Activated CD8-positive, alpha-beta T cell treated with anti-CD3 and anti-CD28 coated beads for 36 hours (primary cell): Measurements from ENCODE around the gene CADPS. TPM values are rescaled to one million over a fixed set of nuclear protein-coding genes. Genes with fewer than 3 reads are reported as not detected.

Experiments
- ATAC-seq: fragments of 200-7000 bp; cut with Tn5 transposase; one replicate; pipeline ENCODE4 v1.10.0; 2021; ENCODE audit warnings: mild to moderate bottlenecking, moderate library complexity
- CTCF ChIA-PET: fragments of 350-600 bp; sonication (Branson Sonifier 250); formaldehyde crosslinking; loops from one replicate; lab custom pipeline; 2021; ENCODE audit warnings: antibody characterized with exemption; lab: Charles Lee
- POLR2A ChIA-PET: fragments of 350-600 bp; sonication (Branson Sonifier 250); formaldehyde crosslinking; loops from one replicate; lab custom pipeline; 2021; ENCODE audit warnings: antibody characterized with exemption; lab: Charles Lee
- DNase-seq: peaks from one replicate; pipeline ENCODE4 v3.0.0-alpha.2; 2020
- H3K27ac Mint-ChIP-seq: one replicate; pipeline ENCODE4 v1.8.0; 2021; ENCODE audit warnings: mild to moderate bottlenecking, mixed read lengths
- H3K27me3 Mint-ChIP-seq: one replicate; pipeline ENCODE4 v1.8.0; 2021; ENCODE audit warnings: mixed read lengths
- H3K36me3 Mint-ChIP-seq: one replicate; pipeline ENCODE4 v1.8.0; 2021; ENCODE audit warnings: low read depth, mixed read lengths
- H3K4me1 Mint-ChIP-seq: one replicate; pipeline ENCODE4 v1.8.0; 2021; ENCODE audit warnings: low read depth, mixed read lengths
- H3K4me3 Mint-ChIP-seq: one replicate; pipeline ENCODE4 v1.8.0; 2021; ENCODE audit warnings: mild to moderate bottlenecking, moderate library complexity, mixed read lengths
- H3K9me3 Mint-ChIP-seq: one replicate; pipeline ENCODE4 v1.8.0; 2021; ENCODE audit warnings: mixed read lengths
- intact Hi-C: fragments of 100-400 bp; cut with micrococcal nuclease; formaldehyde crosslinking; loops from one replicate; pipeline ENCODE4 v1.10.0; 2022
- total RNA-seq, 2 experiments: library from RNA; stranded (reverse); gene quantifications; one replicate each; pipeline ENCODE4 v1.2.3, GENCODE V29; 2021
- TF ChIP-seq, protein P1 (sequence below): fragments of 200-600 bp; IDR thresholded peaks from one replicate; pipeline ENCODE4 v1.8.0; 2022; ENCODE audit warnings: antibody characterized with exemption, mild to moderate bottlenecking

The CADPS gene
- total RNA-seq, 2 experiments from 2014 or later: not detected

DNA sequence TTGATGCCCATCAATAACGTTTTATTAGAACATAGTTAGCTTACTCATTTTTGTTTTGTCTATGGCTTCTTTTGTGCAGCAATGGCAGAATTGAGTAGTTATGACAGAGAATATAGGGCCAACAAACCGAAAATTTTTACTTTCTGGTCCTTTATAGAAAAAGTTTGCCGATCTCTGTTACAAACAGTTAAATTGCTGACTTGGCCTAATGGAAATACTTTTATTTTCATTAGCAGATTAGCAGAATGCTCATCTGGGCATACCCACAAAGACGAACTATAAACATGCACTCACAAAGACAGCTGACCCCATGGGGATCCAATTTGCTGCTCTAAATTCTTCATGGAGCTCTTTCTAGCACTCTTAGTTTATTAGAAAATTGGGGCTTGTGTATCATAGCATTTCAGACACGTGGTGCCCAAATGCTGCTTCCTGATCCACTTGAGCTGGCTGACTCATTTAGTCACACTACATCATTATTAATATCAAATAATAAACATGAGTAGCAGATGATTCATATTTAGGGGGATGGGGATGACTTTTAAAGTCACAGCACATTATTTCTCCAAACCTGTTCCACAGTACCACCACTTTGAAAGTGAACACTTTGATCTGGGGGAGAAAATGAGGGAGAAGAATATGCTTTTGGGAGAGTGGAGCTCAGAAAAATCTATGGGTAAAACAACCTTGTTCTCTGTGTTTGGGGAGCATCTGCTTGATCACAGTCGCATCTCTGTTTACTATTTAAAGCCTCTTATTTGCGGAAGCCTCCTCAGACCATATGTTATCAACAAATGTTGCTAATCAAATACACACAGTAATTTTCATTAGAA lies 273.8 kb downstream of the CADPS start:
- H3K4me3 Mint-ChIP-seq: no peak overlapping the region
- H3K4me1 Mint-ChIP-seq: no peaks in the 10 kb centered on the region
- ChIA-PET CTCF (no interaction called here), POLR2A (no interaction called here)
- H3K27ac Mint-ChIP-seq: no peak overlapping the region
- no peaks in the 10 kb centered on the region for H3K36me3 Mint-ChIP-seq
- ATAC-seq: no peak
- no peaks in the 10 kb centered on the region for H3K9me3 Mint-ChIP-seq
- intact Hi-C loops: no loop called here
- TF ChIP-seq, protein P1, sequence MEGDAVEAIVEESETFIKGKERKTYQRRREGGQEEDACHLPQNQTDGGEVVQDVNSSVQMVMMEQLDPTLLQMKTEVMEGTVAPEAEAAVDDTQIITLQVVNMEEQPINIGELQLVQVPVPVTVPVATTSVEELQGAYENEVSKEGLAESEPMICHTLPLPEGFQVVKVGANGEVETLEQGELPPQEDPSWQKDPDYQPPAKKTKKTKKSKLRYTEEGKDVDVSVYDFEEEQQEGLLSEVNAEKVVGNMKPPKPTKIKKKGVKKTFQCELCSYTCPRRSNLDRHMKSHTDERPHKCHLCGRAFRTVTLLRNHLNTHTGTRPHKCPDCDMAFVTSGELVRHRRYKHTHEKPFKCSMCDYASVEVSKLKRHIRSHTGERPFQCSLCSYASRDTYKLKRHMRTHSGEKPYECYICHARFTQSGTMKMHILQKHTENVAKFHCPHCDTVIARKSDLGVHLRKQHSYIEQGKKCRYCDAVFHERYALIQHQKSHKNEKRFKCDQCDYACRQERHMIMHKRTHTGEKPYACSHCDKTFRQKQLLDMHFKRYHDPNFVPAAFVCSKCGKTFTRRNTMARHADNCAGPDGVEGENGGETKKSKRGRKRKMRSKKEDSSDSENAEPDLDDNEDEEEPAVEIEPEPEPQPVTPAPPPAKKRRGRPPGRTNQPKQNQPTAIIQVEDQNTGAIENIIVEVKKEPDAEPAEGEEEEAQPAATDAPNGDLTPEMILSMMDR: no peak
- H3K27me3 Mint-ChIP-seq: no peaks in the 10 kb centered on the region
- DNase-seq: no peak

DNA sequence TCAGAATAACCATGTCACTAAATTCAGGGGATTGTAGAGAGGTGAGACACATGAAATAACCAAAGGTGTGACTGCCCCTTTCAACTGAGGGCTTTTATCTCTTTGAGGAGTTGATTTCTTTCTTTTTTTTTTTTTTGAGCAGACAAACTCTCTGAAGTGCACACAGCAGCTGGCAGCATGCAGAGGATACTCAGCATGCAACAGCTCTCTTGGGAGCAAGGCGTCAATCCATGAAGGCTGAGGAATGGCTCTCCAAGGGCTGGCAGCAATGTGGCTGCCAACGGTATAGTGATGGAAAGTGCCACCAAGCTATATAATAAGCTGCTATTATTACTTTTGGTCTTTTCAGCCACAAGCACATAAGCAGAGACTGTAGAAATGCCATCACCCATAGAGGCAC lies 275.2 kb downstream of the CADPS start:
- CTCF ChIA-PET: no interaction called here

GRCh38 chr3:62597491-62597890 lies 277.7 kb downstream of the CADPS start:
- intact Hi-C loops: no loop called here
- ChIA-PET POLR2A (no interaction called here), CTCF (no interaction called here)
- Mint-ChIP-seq H3K27me3 (no peaks in the 10 kb centered on the region), H3K9me3 (no peaks in the 10 kb centered on the region), H3K4me1 (no peaks in the 10 kb centered on the region), H3K4me3 (no peak overlapping the region), H3K36me3 (no peaks in the 10 kb centered on the region), H3K27ac (no peak overlapping the region)
- DNase-seq (no peak), ATAC-seq (no peak)
- TF ChIP-seq, protein P1: no peak

More for the DNA sequence above, 275.2 kb downstream of the CADPS start:
- Mint-ChIP-seq H3K36me3 (no peaks in the 10 kb centered on the region), H3K4me1 (no peaks in the 10 kb centered on the region), H3K27me3 (no peaks in the 10 kb centered on the region), H3K4me3 (no peak overlapping the region), H3K27ac (no peak overlapping the region), H3K9me3 (no peaks in the 10 kb centered on the region)
- ATAC-seq (no peak), DNase-seq (no peak)
- TF ChIP-seq, protein P1: no peak
- intact Hi-C loops: no loop called here
- POLR2A ChIA-PET: no interaction called here

GRCh38 chr3:62592408-62592807 lies 282.8 kb downstream of the CADPS start:
- Mint-ChIP-seq H3K27me3 (peaks cover 2% of the 10 kb centered on the region), H3K36me3 (no peaks in the 10 kb centered on the region), H3K9me3 (no peaks in the 10 kb centered on the region), H3K27ac (no peak overlapping the region), H3K4me3 (no peak overlapping the region), H3K4me1 (no peaks in the 10 kb centered on the region)
- DNase-seq (no peak), ATAC-seq (no peak)
- CTCF ChIA-PET: interaction anchor here (0.9 kb wide), 1 partner anchor 13 kb away, joined by 3 read pairs; no protein-coding TSS in a partner anchor
- POLR2A ChIA-PET: no interaction called here
- intact Hi-C loops: no loop called here
- TF ChIP-seq, protein P1: no peak

DNA sequence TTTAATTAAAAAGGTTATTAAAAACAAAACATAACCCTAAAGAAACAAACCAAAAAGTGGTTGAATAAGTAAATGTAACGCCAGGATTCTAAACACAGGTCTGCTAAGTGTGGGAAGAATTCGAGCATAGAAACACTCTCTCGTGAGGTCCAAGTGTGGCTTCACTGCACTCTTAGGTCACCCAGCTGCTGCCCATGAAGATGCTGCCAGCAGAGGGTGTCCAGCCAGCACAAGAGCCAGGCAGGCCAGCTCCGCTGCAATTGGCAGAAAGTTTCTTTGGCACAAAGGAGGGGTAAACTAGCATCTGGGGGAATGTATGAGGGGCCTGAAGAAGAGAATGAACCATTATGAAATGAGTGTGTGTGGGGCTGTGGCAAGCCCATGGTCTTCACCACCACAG lies 286.1 kb downstream of the CADPS start:
- ChIA-PET POLR2A (no interaction called here), CTCF (no interaction called here)

More for the DNA sequence above, 286.1 kb downstream of the CADPS start:
- intact Hi-C loops: no loop called here
- Mint-ChIP-seq H3K9me3 (no peaks in the 10 kb centered on the region), H3K27ac (no peak overlapping the region), H3K27me3 (peaks cover 2% of the 10 kb centered on the region), H3K4me1 (no peaks in the 10 kb centered on the region), H3K4me3 (no peak overlapping the region), H3K36me3 (no peaks in the 10 kb centered on the region)
- no peak for ATAC-seq
- TF ChIP-seq, protein P1: no peak
- no peak for DNase-seq
